ENCODE measurements around the gene MSH3. TPM values are rescaled to one million over a fixed set of nuclear protein-coding genes. Genes with fewer than 3 reads are reported as not detected.
A peak's percentile ranks its signal among the peaks of the same experiment; 100 is the strongest.

Gene MSH3
- total and polyA plus RNA-seq, 2 of the 8 experiments (the other 6 are each of a cell fraction or from before 2014, with no cell fraction given) = 3.6 to 22.6 TPM

- no peak overlapping the region for H3K23ac ChIP-seq (ENCODE audit: insufficient read length)
- FAIRE-seq (no peak), DNase-seq (ENCODE audit: low read depth in 1 of 2, low spot score in 2 of 2) (no peak)
- no peak overlapping the region for H2BK5ac ChIP-seq (ENCODE audit: low read depth, low read length)
- no peak overlapping the region for H3K14ac ChIP-seq (ENCODE audit: insufficient read length)
- no peaks in the 10 kb centered on the region for H3K9me3 ChIP-seq (ENCODE audit: insufficient read depth in 2 of 2, low read depth in 1 of 2, low read length in 1 of 2)
- H3K4me2 ChIP-seq (ENCODE audit: insufficient read depth in 1 of 2, low read depth in 2 of 2, low read length in 2 of 2) = no peak overlapping the region
- H2BK15ac ChIP-seq (ENCODE audit: low read length) = no peak overlapping the region
- H2BK12ac ChIP-seq (ENCODE audit: low read depth, low read length) = no peak overlapping the region
- no peak overlapping the region for H3K56ac ChIP-seq (replicated peaks; ENCODE audit: insufficient read length, low read depth, low read length)
- TF ChIP-seq SP4 (IDR thresholded peaks at IDR 0.05; ENCODE audit: low read length) (no peak), ASH2L (IDR thresholded peaks at IDR 0.05; ENCODE audit: low read length) (no peak), SIRT6 (IDR thresholded peaks at IDR 0.05; ENCODE audit: low read length) (no peak), SUZ12 (IDR thresholded peaks at IDR 0.05; ENCODE audit: low read length) (no peak), BCL11A (IDR thresholded peaks at IDR 0.05; ENCODE audit: low read depth in 2 of 2, low read length in 2 of 2) (no peak), KDM5A (IDR thresholded peaks at IDR 0.05; ENCODE audit: low read length) (no peak), CREB1 (IDR thresholded peaks at IDR 0.05) (no peak), POU5F1 (IDR thresholded peaks at IDR 0.05; ENCODE audit: low read depth, low read length) (no peak), NRF1 (IDR thresholded peaks at IDR 0.05; ENCODE audit: low read depth, low read length) (no peak), SRF (IDR thresholded peaks at IDR 0.05; ENCODE audit: low read depth, low read length) (no peak), ATF3 (IDR thresholded peaks at IDR 0.05; ENCODE audit: insufficient read depth, low read depth, low read length) (no peak), POLR2AphosphoS5 (IDR thresholded peaks at IDR 0.05; ENCODE audit: low read depth, low read length) (no peak), ZNF274 (IDR thresholded peaks at IDR 0.05; ENCODE audit: borderline replicate concordance, extremely low read depth, low read length) (no peak), HDAC6 (IDR thresholded peaks at IDR 0.05; ENCODE audit: low read depth, low read length) (no peak), KDM1A (IDR thresholded peaks at IDR 0.05; ENCODE audit: borderline replicate concordance, low read length) (no peak)
- H3K18ac ChIP-seq (ENCODE audit: extremely low read depth, low read length) = no peak overlapping the region
- H2AFZ ChIP-seq (ENCODE audit: low read length) = no peak overlapping the region
- no peak overlapping the region for H2AK5ac ChIP-seq (ENCODE audit: low read depth, low read length)
- H3K27ac ChIP-seq (ENCODE audit: low read depth, low read length) = no peak overlapping the region
- no peaks in the 10 kb centered on the region for H3K79me1 ChIP-seq (ENCODE audit: low read depth, low read length)
- no peak overlapping the region for H4K8ac ChIP-seq (ENCODE audit: extremely low read depth, insufficient read depth, low read length)
- no peaks in the 10 kb centered on the region for H3K4me1 ChIP-seq (replicated peaks in 1 of 4; ENCODE audit: control insufficient read depth in 3 of 4, insufficient read depth in 4 of 4, low read length in 3 of 4)
- H3K9ac ChIP-seq (replicated peaks in 1 of 4; ENCODE audit: extremely low read depth in 1 of 4, low read depth in 3 of 4, low read length in 3 of 4) = peak overlapping the region in 1 of 4 experiments; percentile 1; a peak in 1 of 7 replicates
- H3K79me2 ChIP-seq (ENCODE audit: control insufficient read depth in 1 of 2, insufficient read depth in 2 of 2, low read length in 2 of 2) = no peaks in the 10 kb centered on the region
- WGBS, 2 experiments (ENCODE audit: extremely low coverage in 1 of 2, insufficient coverage in 1 of 2, insufficient read length in 1 of 2, insufficient replicate concordance in 2 of 2, low coverage in 1 of 2, low lambda C conversion rate in 2 of 2, missing lambda C conversion rate in 1 of 2) = 87% methylated on average over 1 of the region's 1 CpG; no CpG with 5 or more reads in 1 of the 2 experiments
- H2BK20ac ChIP-seq (ENCODE audit: low read length) = no peak overlapping the region
- no peaks in the 10 kb centered on the region for H3K36me3 ChIP-seq (ENCODE audit: control insufficient read depth in 2 of 4, insufficient read depth in 4 of 4, low read length in 3 of 4)
- no peaks in the 10 kb centered on the region for H3K27me3 ChIP-seq (replicated peaks in 1 of 4; ENCODE audit: control insufficient read depth in 3 of 4, extremely low read depth in 1 of 4, insufficient read depth in 3 of 4, low read length in 3 of 4)
- no peak overlapping the region for H2BK120ac ChIP-seq (replicated peaks; ENCODE audit: low read depth, low read length)
- POLR2A ChIA-PET (ENCODE audit: partially characterized antibody) = no interaction called here
- H3K4ac ChIP-seq (replicated peaks; ENCODE audit: insufficient read length, low read depth, low read length) = no peak overlapping the region
- H4K91ac ChIP-seq (replicated peaks; ENCODE audit: insufficient read length, low read length) = no peak overlapping the region
- no peak overlapping the region for H3K4me3 ChIP-seq (ENCODE audit: extremely low read depth in 1 of 4, insufficient read depth in 2 of 4, low read depth in 3 of 4, low read length in 4 of 4)
- no peaks in the 10 kb centered on the region for H3K23me2 ChIP-seq (ENCODE audit: low read depth, low read length)
- CTCF ChIA-PET (ENCODE audit: partially characterized antibody) = interaction anchor here (1.6 to 2.2 kb wide), 2 partner anchors 10 to 280 kb away, joined by 4 to 7 read pairs; no protein-coding TSS in a partner anchor
- H4K5ac ChIP-seq (ENCODE audit: insufficient read length, low read depth, low read length) = no peak overlapping the region
- H4K20me1 ChIP-seq (replicated peaks in 1 of 2; ENCODE audit: control insufficient read depth in 1 of 2, insufficient read depth in 2 of 2, low read length in 2 of 2) = no peaks in the 10 kb centered on the region
These were observed 271.5 kb downstream of the MSH3 start for GRCh38 chr5:80925931-80926330.

Measured in H1 (cell line).